Fibroblast of skin of left biceps (primary cell): ENCODE results near the gene SRGAP2.
"Not testable (repeated sequence)": the region's sequence is repeated elsewhere in the genome, so short reads cannot be mapped to it uniquely, and the experiment has no call there.

Experiments
- DNase-seq, 2 experiments: peaks; one replicate each; pipeline ENCODE4 v3.0.0-alpha.2; 2013; ENCODE audit warnings: low read depth in 2 of 2

Gene SRGAP2

GRCh38 chr1:206246129-206246886 lies 43.0 kb downstream of the SRGAP2 start:
- DNase-seq, result not testable (repeated sequence)

GRCh38 chr1:206250953-206251681 lies 47.8 kb downstream of the SRGAP2 start:
- not testable (repeated sequence) for DNase-seq

DNA sequence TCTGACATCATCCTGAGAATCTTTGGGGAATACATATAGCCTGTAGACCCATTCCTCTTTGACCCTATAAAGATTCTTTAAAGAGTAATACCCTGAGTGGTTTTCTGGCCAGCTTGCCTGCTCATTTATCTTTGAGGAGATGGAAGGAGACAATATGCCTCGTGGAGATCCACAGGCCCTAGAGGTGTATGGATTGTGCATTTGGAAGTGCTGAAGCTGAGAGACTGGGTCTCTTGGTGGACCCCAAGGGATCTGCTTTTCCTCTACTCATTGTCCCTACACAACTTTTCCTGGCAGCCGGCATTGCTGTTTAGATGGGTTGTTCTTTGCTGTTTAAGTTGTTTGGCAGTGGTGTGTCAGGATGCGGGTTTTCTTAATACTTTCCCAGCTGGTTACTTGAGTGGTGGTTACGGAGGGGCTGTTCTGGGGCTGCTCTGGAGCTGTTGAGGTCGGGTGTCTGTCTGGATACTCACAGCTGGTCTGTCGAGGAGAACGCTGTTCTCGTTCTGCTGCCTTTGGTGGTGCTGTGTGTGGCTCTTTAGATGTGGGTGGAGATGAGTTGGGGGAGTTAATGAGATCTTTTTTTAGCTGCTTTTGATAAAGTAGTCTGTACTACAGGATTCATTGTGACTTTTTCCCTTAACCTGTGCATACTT lies 49.5 kb downstream of the SRGAP2 start:
- peak; percentile 19 to 31 for DNase-seq
